Stomach (tissue), 4 donors: Measurements from ENCODE around the gene MAGT1.

Experiments
- CTCF ChIP-seq, 7 experiments: fragments of 450-650 bp in 4 of 7; fragments of 200-600 bp in 3 of 7; sonication (generic) in 3 of 7; IDR thresholded peaks; one replicate each; pipeline ENCODE4 v1.5.1; 2016 to 2019; ENCODE audit warnings: antibody characterized with exemption in 7 of 7, control low read depth in 2 of 7, mild to moderate bottlenecking in 1 of 7
- POLR2A ChIP-seq, 4 donors: fragments of 450-650 bp; IDR thresholded peaks; one replicate each; pipeline ENCODE4 v1.6.1; 2016; ENCODE audit warnings: antibody characterized with exemption in 4 of 4, control low read depth in 2 of 4, mild to moderate bottlenecking in 1 of 4, moderate library complexity in 1 of 4

DNA sequence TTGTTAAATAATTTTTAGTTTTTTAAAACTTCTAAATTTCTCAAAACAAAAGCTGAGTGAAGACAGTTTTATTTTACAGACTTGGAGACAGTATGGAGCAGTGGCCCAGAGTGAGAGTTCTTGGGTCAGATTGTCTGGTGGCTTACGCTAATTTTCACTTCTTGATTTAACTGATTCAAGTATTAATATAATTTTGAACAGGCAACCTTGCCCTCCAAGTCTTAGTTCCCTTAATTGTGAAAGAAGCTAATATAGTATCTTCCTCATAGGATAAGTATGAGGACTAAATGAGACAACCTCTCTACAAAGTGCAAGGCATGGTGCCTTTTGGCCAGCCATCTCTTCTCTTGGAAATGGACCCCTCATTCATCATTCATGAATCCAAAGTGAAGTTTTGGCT lies 40.7 kb upstream of the MAGT1 start:
- TF ChIP-seq CTCF (IDR thresholded peaks at IDR 0.05) (no peak), POLR2A (IDR thresholded peaks at IDR 0.05) (no peak)
